ENCODE results near the gene EML6. TPM values are rescaled to one million over a fixed set of nuclear protein-coding genes. Genes with fewer than 3 reads are reported as not detected.

EML6 gene
- total RNA-seq, 1 experiment from 2014 or later, result 6.6 TPM

DNA sequence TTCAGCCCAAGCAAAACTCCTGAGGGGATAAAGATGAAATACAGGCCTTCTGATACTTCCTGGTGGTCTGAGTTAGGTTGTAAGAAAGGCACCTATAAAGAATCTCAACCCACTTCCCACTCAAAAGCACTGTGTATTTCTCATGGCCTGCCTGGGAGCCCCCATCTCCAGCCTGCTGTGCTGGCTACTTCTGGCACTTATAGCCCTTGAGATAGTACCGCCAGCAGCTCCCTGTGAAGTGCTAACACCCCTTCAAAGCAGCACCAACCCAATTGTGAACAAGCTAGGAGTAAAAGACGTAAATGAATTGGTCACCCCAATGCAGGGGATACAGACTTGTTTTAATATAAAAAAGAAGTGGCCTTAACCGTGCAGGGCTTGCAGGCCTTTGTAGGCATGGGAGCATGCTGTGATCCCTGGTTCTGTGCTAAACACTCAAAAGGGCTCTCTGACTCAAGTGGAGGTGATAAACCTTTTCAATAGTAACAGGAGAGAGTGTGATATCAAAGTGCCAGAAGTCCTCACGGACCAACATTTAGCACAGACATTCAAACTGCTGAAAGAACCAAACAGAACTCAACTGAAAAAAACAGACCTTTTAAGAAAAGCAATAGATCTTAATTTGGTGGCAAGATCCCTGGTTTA lies 246.0 kb downstream of the EML6 start:
- Histone ChIP-seq H3K9ac (ENCODE audit: low read length) (no peak overlapping the region), H3K79me2 (ENCODE audit: insufficient read depth, low read length) (peaks cover 18% of the 10 kb centered on the region), H3K4me2 (ENCODE audit: low read length) (no peak overlapping the region), H3K4me3 (replicated peaks in 1 of 2; ENCODE audit: low read depth in 1 of 2, low read length in 2 of 2) (no peak overlapping the region), H3K27me3 (ENCODE audit: insufficient read depth, low read length) (no peaks in the 10 kb centered on the region), H3K27ac (ENCODE audit: low read depth, low read length) (no peak overlapping the region), H3K9me2 (ENCODE audit: insufficient read depth) (no peaks in the 10 kb centered on the region), H3K36me3 (ENCODE audit: control insufficient read depth in 1 of 2, insufficient read depth in 2 of 2, low read length in 2 of 2) (peaks cover 4 to 27% of the 10 kb centered on the region in 2 experiments; a peak in 2 of 4 replicates), H2AFZ (ENCODE audit: low read depth, low read length, poor library complexity, severe bottlenecking) (no peak overlapping the region), H4K20me1 (ENCODE audit: insufficient read depth) (peaks cover 6% of the 10 kb centered on the region; the same call in 1 of the 2 replicates), H3K9me3 (ENCODE audit: control insufficient read depth in 1 of 2, insufficient read depth in 1 of 2, low read depth in 1 of 2, low read length in 2 of 2) (no peaks in the 10 kb centered on the region), H3K4me1 (ENCODE audit: control insufficient read depth in 1 of 2, insufficient read depth in 2 of 2, low read length in 2 of 2) (peaks cover 0 to 5% of the 10 kb centered on the region in 2 experiments; a peak in 1 of 4 replicates)
- RAD21 ChIA-PET (ENCODE audit: low non-redundant PET in 1 of 2, low total read pairs in 2 of 2, uncharacterized antibody in 2 of 2, unreplicated experiment in 2 of 2), result no interaction called here
- CTCF ChIA-PET, result no interaction called here
- BruUV-seq (replicated peaks), result no TSS peak
- DNase-seq (ENCODE audit: low read depth, low spot score), result no peak
- intact Hi-C loops (cut with micrococcal nuclease), result no loop called here
- POLR2A ChIA-PET, result no interaction called here
- ATAC-seq, result no peak
- TF ChIP-seq SIN3A (IDR thresholded peaks at IDR 0.05; ENCODE audit: low read depth), result no peak
- no peak for TF ChIP-seq CTCF (IDR thresholded peaks at IDR 0.05 in 2 of 3, conservative IDR thresholded peaks at IDR 0.05 in 1 of 3; ENCODE audit: borderline replicate concordance in 1 of 3, insufficient read depth in 1 of 3, low read depth in 2 of 3, low read length in 2 of 3)
- TF ChIP-seq EZH2 (IDR thresholded peaks at IDR 0.05), result no peak
- no peak for TF ChIP-seq TCF7L2 (IDR thresholded peaks at IDR 0.05; ENCODE audit: borderline replicate concordance, extremely low read depth, insufficient read depth, insufficient read length)
- TF ChIP-seq, protein P1, sequence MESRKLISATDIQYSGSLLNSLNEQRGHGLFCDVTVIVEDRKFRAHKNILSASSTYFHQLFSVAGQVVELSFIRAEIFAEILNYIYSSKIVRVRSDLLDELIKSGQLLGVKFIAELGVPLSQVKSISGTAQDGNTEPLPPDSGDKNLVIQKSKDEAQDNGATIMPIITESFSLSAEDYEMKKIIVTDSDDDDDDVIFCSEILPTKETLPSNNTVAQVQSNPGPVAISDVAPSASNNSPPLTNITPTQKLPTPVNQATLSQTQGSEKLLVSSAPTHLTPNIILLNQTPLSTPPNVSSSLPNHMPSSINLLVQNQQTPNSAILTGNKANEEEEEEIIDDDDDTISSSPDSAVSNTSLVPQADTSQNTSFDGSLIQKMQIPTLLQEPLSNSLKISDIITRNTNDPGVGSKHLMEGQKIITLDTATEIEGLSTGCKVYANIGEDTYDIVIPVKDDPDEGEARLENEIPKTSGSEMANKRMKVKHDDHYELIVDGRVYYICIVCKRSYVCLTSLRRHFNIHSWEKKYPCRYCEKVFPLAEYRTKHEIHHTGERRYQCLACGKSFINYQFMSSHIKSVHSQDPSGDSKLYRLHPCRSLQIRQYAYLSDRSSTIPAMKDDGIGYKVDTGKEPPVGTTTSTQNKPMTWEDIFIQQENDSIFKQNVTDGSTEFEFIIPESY (IDR thresholded peaks at IDR 0.05; ENCODE audit: extremely low read depth, insufficient replicate concordance, low read length), result no peak
- no peak for TF ChIP-seq YY1 (IDR thresholded peaks at IDR 0.05; ENCODE audit: extremely low read depth, insufficient replicate concordance, low read depth, low read length)
- no peak for TF ChIP-seq MAX (IDR thresholded peaks at IDR 0.05)
- no peak for TF ChIP-seq ZNF274 (IDR thresholded peaks at IDR 0.05; ENCODE audit: low read depth, low read length)
- no peak for TF ChIP-seq JUND (IDR thresholded peaks at IDR 0.05)
- no peak for TF ChIP-seq POLR2AphosphoS5 (IDR thresholded peaks at IDR 0.05; ENCODE audit: low read depth, low read length)
- TF ChIP-seq EZH2phosphoT487 (IDR thresholded peaks at IDR 0.05; ENCODE audit: borderline replicate concordance), result no peak
- no peak for TF ChIP-seq SP1 (IDR thresholded peaks at IDR 0.05; ENCODE audit: low read depth)
- no peak for TF ChIP-seq POLR2A (IDR thresholded peaks at IDR 0.05; ENCODE audit: borderline replicate concordance, extremely low read depth, insufficient read depth, insufficient read length)
- TF ChIP-seq ZFX (IDR thresholded peaks at IDR 0.05), result no peak
- no peak for TF ChIP-seq ELF1 (IDR thresholded peaks at IDR 0.05; ENCODE audit: borderline replicate concordance, low read depth)
- TF ChIP-seq FOSL1 (IDR thresholded peaks at IDR 0.05; ENCODE audit: low read depth), result no peak
- no peak for TF ChIP-seq RAD21 (IDR thresholded peaks at IDR 0.05; ENCODE audit: low read depth)
- no peak for TF ChIP-seq ATF3 (IDR thresholded peaks at IDR 0.05)
- no peak for TF ChIP-seq EGR1 (IDR thresholded peaks at IDR 0.05; ENCODE audit: low read depth)

All from HCT116 (cell line).